Measurements from ENCODE around the gene OIT3. TPM values are rescaled to one million over a fixed set of nuclear protein-coding genes. Genes with fewer than 3 reads are reported as not detected.

OIT3 gene
- total RNA-seq, 1 donor from 2014 or later: 0.18 TPM

GRCh38 chr10:72932259-72933015 lies 38.9 kb downstream of the OIT3 start:
- no peak for ATAC-seq
- H3K4me3 ChIP-seq: no peak overlapping the region
- no peak for DNase-seq
- no peak overlapping the region for H3K27ac ChIP-seq
- H3K9me3 ChIP-seq: no peaks in the 10 kb centered on the region
- TF ChIP-seq CTCF (IDR thresholded peaks at IDR 0.05): no peak
- no peaks in the 10 kb centered on the region for H3K27me3 ChIP-seq (ENCODE audit: low read depth)
- no peaks in the 10 kb centered on the region for H3K36me3 ChIP-seq
- H3K4me1 ChIP-seq: no peaks in the 10 kb centered on the region
- intact Hi-C loops (cut with DNase I): no loop called here

- Histone ChIP-seq H3K27me3 (ENCODE audit: low read depth) (no peaks in the 10 kb centered on the region), H3K36me3 (no peaks in the 10 kb centered on the region), H3K4me1 (no peaks in the 10 kb centered on the region), H3K27ac (no peak overlapping the region), H3K9me3 (no peaks in the 10 kb centered on the region), H3K4me3 (no peak overlapping the region)
- ATAC-seq (no peak), DNase-seq (no peak)
- TF ChIP-seq CTCF (IDR thresholded peaks at IDR 0.05): no peak
- intact Hi-C loops (cut with DNase I): no loop called here
Measured at GRCh38 chr10:72935361-72935760, 41.8 kb downstream of the OIT3 start.

- TF ChIP-seq CTCF (IDR thresholded peaks at IDR 0.05): no peak
- no peaks in the 10 kb centered on the region for H3K36me3 ChIP-seq
- no peak for DNase-seq
- no peak for ATAC-seq
- no peak overlapping the region for H3K4me3 ChIP-seq
- no peak overlapping the region for H3K27ac ChIP-seq
- intact Hi-C loops (cut with DNase I): no loop called here
- no peaks in the 10 kb centered on the region for H3K4me1 ChIP-seq
- H3K9me3 ChIP-seq: no peaks in the 10 kb centered on the region
- H3K27me3 ChIP-seq (ENCODE audit: low read depth): no peaks in the 10 kb centered on the region
Measured at GRCh38 chr10:72943498-72944234, 50.1 kb downstream of the OIT3 start.

GRCh38 chr10:72946963-72947362 lies 53.4 kb downstream of the OIT3 start:
- Histone ChIP-seq H3K27ac (no peak overlapping the region), H3K9me3 (no peaks in the 10 kb centered on the region), H3K36me3 (no peaks in the 10 kb centered on the region), H3K27me3 (ENCODE audit: low read depth) (no peaks in the 10 kb centered on the region), H3K4me1 (no peaks in the 10 kb centered on the region), H3K4me3 (no peak overlapping the region)
- intact Hi-C loops (cut with DNase I): no loop called here
- DNase-seq: no peak
- TF ChIP-seq CTCF (IDR thresholded peaks at IDR 0.05): no peak
- no peak for ATAC-seq

GRCh38 chr10:72948762-72949161 lies 55.2 kb downstream of the OIT3 start:
- Histone ChIP-seq H3K4me3 (no peak overlapping the region), H3K27me3 (ENCODE audit: low read depth) (no peaks in the 10 kb centered on the region), H3K36me3 (no peaks in the 10 kb centered on the region), H3K4me1 (no peaks in the 10 kb centered on the region), H3K9me3 (no peaks in the 10 kb centered on the region), H3K27ac (no peak overlapping the region)
- ATAC-seq: no peak
- TF ChIP-seq CTCF (IDR thresholded peaks at IDR 0.05): no peak
- intact Hi-C loops (cut with DNase I): no loop called here
- DNase-seq: no peak

Data from lower lobe of right lung (tissue), 2 donors.